Activated CD8-positive, alpha-beta memory T cell treated with anti-CD3 and anti-CD28 coated beads, Interleukin-2, amount 50 U/mL, for 4 hours (primary cell): ENCODE measurements around the gene RYR3.

ENCODE experiments used
- DNase-seq: peaks from one replicate; pipeline ENCODE4 v3.0.0-alpha.2; 2020

Gene RYR3

GRCh38 chr15:33848011-33848410 lies 537.2 kb downstream of the RYR3 start:
- no peak for DNase-seq

- no peak for DNase-seq
These were observed 540.3 kb downstream of the RYR3 start for GRCh38 chr15:33851079-33851478.

- DNase-seq: no peak
These were observed 541.3 kb downstream of the RYR3 start for GRCh38 chr15:33852094-33852493.

- no peak for DNase-seq
These were observed 541.8 kb downstream of the RYR3 start for GRCh38 chr15:33852570-33852969.

GRCh38 chr15:33857726-33858125 lies 547.0 kb downstream of the RYR3 start:
- DNase-seq: no peak

GRCh38 chr15:33858836-33859235 lies 548.1 kb downstream of the RYR3 start:
- DNase-seq: no peak

- no peak for DNase-seq
These were observed 549.3 kb downstream of the RYR3 start for GRCh38 chr15:33859992-33860545.

GRCh38 chr15:33860754-33861153 lies 550.0 kb downstream of the RYR3 start:
- DNase-seq: no peak

GRCh38 chr15:33864360-33865075 lies 553.8 kb downstream of the RYR3 start:
- DNase-seq: no peak

- no peak for DNase-seq
These were observed 554.6 kb downstream of the RYR3 start for GRCh38 chr15:33865416-33865815.

- no peak for DNase-seq
These were observed 555.5 kb downstream of the RYR3 start for GRCh38 chr15:33866101-33866737.

- no peak for DNase-seq
These were observed 561.2 kb downstream of the RYR3 start for GRCh38 chr15:33871980-33872379.

GRCh38 chr15:33872416-33873106 lies 561.8 kb downstream of the RYR3 start:
- no peak for DNase-seq

- DNase-seq: no peak
These were observed 563.4 kb downstream of the RYR3 start for GRCh38 chr15:33874156-33874555.

- no peak for DNase-seq
These were observed 572.2 kb downstream of the RYR3 start for GRCh38 chr15:33882921-33883320.

GRCh38 chr15:33888176-33888575 lies 577.4 kb downstream of the RYR3 start:
- DNase-seq: no peak

GRCh38 chr15:33894193-33894592 lies 583.4 kb downstream of the RYR3 start:
- no peak for DNase-seq

GRCh38 chr15:33902043-33902442 lies 591.3 kb downstream of the RYR3 start:
- DNase-seq: no peak

- DNase-seq: no peak
These were observed 592.9 kb downstream of the RYR3 start for GRCh38 chr15:33903661-33904060.

GRCh38 chr15:33907326-33907725 lies 596.6 kb downstream of the RYR3 start:
- DNase-seq: no peak

- DNase-seq: no peak
These were observed 597.6 kb downstream of the RYR3 start for GRCh38 chr15:33908406-33908805.

GRCh38 chr15:33910741-33911140 lies 600.0 kb downstream of the RYR3 start:
- DNase-seq: no peak

GRCh38 chr15:33912326-33912725 lies 601.6 kb downstream of the RYR3 start:
- DNase-seq: no peak

GRCh38 chr15:33913459-33913858 lies 602.7 kb downstream of the RYR3 start:
- DNase-seq: no peak
